Measurements from ENCODE around the gene ATG5. TPM values are rescaled to one million over a fixed set of nuclear protein-coding genes. Genes with fewer than 3 reads are reported as not detected.
A peak's percentile ranks its signal among the peaks of the same experiment; 100 is the strongest.

The ATG5 gene
- total and polyA plus RNA-seq, 9 of the 15 experiments (the other 6 are each of a cell fraction or from before 2014, with no cell fraction given): 29.0 to 80.0 (median 53.2) TPM

GRCh38 chr6:106146852-106147351 is 178.7 kb downstream of the ATG5 start (continued):
- no peak for TF ChIP-seq HNRNPUL1 (IDR thresholded peaks at IDR 0.05; ENCODE audit: low read length)
- TF ChIP-seq ZNF507 (tag; conservative IDR thresholded peaks at IDR 0.05): no peak
- TF ChIP-seq SMAD2 (IDR thresholded peaks at IDR 0.05; ENCODE audit: low read depth, low read length): no peak
- peak; percentile 78 for TF ChIP-seq FOSL1 (tag; conservative IDR thresholded peaks at IDR 0.05)
- no peak for TF ChIP-seq ZNF232 (CRISPR knock-in tag; IDR thresholded peaks at IDR 0.05)
- TF ChIP-seq TARDBP (IDR thresholded peaks at IDR 0.05): no peak
- TF ChIP-seq ZNF583 (CRISPR knock-in tag; IDR thresholded peaks at IDR 0.05): no peak
- TF ChIP-seq MYNN (IDR thresholded peaks at IDR 0.05): no peak
- no peak for TF ChIP-seq MYNN (CRISPR knock-in tag; IDR thresholded peaks at IDR 0.05)
- TF ChIP-seq, protein P1, sequence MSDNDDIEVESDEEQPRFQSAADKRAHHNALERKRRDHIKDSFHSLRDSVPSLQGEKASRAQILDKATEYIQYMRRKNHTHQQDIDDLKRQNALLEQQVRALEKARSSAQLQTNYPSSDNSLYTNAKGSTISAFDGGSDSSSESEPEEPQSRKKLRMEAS (CRISPR knock-in tag; IDR thresholded peaks at IDR 0.05): no peak
- TF ChIP-seq, protein P2, sequence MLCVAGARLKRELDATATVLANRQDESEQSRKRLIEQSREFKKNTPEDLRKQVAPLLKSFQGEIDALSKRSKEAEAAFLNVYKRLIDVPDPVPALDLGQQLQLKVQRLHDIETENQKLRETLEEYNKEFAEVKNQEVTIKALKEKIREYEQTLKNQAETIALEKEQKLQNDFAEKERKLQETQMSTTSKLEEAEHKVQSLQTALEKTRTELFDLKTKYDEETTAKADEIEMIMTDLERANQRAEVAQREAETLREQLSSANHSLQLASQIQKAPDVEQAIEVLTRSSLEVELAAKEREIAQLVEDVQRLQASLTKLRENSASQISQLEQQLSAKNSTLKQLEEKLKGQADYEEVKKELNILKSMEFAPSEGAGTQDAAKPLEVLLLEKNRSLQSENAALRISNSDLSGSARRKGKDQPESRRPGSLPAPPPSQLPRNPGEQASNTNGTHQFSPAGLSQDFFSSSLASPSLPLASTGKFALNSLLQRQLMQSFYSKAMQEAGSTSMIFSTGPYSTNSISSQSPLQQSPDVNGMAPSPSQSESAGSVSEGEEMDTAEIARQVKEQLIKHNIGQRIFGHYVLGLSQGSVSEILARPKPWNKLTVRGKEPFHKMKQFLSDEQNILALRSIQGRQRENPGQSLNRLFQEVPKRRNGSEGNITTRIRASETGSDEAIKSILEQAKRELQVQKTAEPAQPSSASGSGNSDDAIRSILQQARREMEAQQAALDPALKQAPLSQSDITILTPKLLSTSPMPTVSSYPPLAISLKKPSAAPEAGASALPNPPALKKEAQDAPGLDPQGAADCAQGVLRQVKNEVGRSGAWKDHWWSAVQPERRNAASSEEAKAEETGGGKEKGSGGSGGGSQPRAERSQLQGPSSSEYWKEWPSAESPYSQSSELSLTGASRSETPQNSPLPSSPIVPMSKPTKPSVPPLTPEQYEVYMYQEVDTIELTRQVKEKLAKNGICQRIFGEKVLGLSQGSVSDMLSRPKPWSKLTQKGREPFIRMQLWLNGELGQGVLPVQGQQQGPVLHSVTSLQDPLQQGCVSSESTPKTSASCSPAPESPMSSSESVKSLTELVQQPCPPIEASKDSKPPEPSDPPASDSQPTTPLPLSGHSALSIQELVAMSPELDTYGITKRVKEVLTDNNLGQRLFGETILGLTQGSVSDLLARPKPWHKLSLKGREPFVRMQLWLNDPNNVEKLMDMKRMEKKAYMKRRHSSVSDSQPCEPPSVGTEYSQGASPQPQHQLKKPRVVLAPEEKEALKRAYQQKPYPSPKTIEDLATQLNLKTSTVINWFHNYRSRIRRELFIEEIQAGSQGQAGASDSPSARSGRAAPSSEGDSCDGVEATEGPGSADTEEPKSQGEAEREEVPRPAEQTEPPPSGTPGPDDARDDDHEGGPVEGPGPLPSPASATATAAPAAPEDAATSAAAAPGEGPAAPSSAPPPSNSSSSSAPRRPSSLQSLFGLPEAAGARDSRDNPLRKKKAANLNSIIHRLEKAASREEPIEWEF (CRISPR knock-in tag; IDR thresholded peaks at IDR 0.05): peak; percentile 80
- no peak for TF ChIP-seq PHTF2 (CRISPR knock-in tag; IDR thresholded peaks at IDR 0.05)
- no peak for TF ChIP-seq HMG20B (CRISPR knock-in tag; IDR thresholded peaks at IDR 0.05)
- TF ChIP-seq CEBPG (CRISPR knock-in tag; IDR thresholded peaks at IDR 0.05): no peak
- TF ChIP-seq CEBPG (tag; conservative IDR thresholded peaks at IDR 0.05 in 1 of 2, IDR thresholded peaks at IDR 0.05 in 1 of 2): no peak
- TF ChIP-seq, protein P3, sequence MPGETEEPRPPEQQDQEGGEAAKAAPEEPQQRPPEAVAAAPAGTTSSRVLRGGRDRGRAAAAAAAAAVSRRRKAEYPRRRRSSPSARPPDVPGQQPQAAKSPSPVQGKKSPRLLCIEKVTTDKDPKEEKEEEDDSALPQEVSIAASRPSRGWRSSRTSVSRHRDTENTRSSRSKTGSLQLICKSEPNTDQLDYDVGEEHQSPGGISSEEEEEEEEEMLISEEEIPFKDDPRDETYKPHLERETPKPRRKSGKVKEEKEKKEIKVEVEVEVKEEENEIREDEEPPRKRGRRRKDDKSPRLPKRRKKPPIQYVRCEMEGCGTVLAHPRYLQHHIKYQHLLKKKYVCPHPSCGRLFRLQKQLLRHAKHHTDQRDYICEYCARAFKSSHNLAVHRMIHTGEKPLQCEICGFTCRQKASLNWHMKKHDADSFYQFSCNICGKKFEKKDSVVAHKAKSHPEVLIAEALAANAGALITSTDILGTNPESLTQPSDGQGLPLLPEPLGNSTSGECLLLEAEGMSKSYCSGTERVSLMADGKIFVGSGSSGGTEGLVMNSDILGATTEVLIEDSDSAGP (CRISPR knock-in tag; IDR thresholded peaks at IDR 0.05): no peak
- TF ChIP-seq, protein P4, sequence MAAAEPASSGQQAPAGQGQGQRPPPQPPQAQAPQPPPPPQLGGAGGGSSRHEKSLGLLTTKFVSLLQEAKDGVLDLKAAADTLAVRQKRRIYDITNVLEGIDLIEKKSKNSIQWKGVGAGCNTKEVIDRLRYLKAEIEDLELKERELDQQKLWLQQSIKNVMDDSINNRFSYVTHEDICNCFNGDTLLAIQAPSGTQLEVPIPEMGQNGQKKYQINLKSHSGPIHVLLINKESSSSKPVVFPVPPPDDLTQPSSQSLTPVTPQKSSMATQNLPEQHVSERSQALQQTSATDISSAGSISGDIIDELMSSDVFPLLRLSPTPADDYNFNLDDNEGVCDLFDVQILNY (CRISPR knock-in tag; IDR thresholded peaks at IDR 0.05): no peak
- TF ChIP-seq TEAD4 (IDR thresholded peaks at IDR 0.05; ENCODE audit: low read length): no peak
- no peak for TF ChIP-seq TEAD4 (CRISPR knock-in tag; IDR thresholded peaks at IDR 0.05; ENCODE audit: borderline replicate concordance)
- TF ChIP-seq, protein P5, sequence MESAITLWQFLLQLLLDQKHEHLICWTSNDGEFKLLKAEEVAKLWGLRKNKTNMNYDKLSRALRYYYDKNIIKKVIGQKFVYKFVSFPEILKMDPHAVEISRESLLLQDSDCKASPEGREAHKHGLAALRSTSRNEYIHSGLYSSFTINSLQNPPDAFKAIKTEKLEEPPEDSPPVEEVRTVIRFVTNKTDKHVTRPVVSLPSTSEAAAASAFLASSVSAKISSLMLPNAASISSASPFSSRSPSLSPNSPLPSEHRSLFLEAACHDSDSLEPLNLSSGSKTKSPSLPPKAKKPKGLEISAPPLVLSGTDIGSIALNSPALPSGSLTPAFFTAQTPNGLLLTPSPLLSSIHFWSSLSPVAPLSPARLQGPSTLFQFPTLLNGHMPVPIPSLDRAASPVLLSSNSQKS (CRISPR knock-in tag; IDR thresholded peaks at IDR 0.05): no peak
- TF ChIP-seq SMAD4 (CRISPR knock-in tag; conservative IDR thresholded peaks at IDR 0.05): no peak
- peak; percentile 29; the same call in 1 of the 2 replicates for TF ChIP-seq MAFF (IDR thresholded peaks at IDR 0.05; ENCODE audit: low read length)
- peak; percentile 94 for TF ChIP-seq ZNF134 (CRISPR knock-in tag; conservative IDR thresholded peaks at IDR 0.05)

Data from K562 (cell line).